Fibroblast of villous mesenchyme (primary cell): ENCODE measurements around the gene ENAH. TPM values are rescaled to one million over a fixed set of nuclear protein-coding genes. Genes with fewer than 3 reads are reported as not detected.

Experiments used
- DNase-seq: peaks from one replicate; pipeline ENCODE4 v3.0.0-alpha.2; 2010; ENCODE audit warnings: low read depth
- H3K4me3 ChIP-seq: 2 replicates; pipeline ENCODE4 v1.5.1; 2011; ENCODE audit warnings: low read depth, mild to moderate bottlenecking, low read length
- total RNA-seq: library from RNA; depleted of rRNA; stranded (reverse); fragments of >200 nt; gene quantifications from 2 replicates; pipeline ENCODE4 v1.2.3, GENCODE V29; 2012
- TF ChIP-seq, protein P1 (sequence below): IDR thresholded peaks from 2 replicates; pipeline ENCODE4 v1.5.1; 2012; ENCODE audit warnings: low read depth, mild to moderate bottlenecking, low read length; ENCODE audit not compliant: insufficient read depth

Gene ENAH
- total RNA-seq, 1 donor, result 135 TPM

DNA sequence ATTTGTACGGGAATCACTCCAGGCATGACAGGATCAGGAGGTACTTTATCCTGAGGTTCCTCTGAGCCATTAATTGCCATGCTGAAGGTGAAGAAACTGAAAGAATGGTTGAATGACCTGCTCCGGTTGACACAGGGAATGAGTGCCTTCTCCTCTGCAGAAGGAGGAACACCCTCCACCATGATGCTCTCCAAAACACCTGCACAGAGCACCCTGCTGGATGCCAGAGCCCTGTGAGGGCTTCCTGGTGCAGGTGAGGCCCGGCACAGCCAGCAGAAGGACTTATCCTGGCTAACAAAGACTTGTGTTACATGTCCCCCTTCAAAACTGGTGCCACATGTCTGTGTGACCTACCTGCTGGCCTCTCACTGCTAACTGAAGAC lies 210.8 kb downstream of the ENAH start:
- TF ChIP-seq, protein P1, sequence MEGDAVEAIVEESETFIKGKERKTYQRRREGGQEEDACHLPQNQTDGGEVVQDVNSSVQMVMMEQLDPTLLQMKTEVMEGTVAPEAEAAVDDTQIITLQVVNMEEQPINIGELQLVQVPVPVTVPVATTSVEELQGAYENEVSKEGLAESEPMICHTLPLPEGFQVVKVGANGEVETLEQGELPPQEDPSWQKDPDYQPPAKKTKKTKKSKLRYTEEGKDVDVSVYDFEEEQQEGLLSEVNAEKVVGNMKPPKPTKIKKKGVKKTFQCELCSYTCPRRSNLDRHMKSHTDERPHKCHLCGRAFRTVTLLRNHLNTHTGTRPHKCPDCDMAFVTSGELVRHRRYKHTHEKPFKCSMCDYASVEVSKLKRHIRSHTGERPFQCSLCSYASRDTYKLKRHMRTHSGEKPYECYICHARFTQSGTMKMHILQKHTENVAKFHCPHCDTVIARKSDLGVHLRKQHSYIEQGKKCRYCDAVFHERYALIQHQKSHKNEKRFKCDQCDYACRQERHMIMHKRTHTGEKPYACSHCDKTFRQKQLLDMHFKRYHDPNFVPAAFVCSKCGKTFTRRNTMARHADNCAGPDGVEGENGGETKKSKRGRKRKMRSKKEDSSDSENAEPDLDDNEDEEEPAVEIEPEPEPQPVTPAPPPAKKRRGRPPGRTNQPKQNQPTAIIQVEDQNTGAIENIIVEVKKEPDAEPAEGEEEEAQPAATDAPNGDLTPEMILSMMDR, result no peak
- no peak for DNase-seq
- H3K4me3 ChIP-seq, result no peak overlapping the region

DNA sequence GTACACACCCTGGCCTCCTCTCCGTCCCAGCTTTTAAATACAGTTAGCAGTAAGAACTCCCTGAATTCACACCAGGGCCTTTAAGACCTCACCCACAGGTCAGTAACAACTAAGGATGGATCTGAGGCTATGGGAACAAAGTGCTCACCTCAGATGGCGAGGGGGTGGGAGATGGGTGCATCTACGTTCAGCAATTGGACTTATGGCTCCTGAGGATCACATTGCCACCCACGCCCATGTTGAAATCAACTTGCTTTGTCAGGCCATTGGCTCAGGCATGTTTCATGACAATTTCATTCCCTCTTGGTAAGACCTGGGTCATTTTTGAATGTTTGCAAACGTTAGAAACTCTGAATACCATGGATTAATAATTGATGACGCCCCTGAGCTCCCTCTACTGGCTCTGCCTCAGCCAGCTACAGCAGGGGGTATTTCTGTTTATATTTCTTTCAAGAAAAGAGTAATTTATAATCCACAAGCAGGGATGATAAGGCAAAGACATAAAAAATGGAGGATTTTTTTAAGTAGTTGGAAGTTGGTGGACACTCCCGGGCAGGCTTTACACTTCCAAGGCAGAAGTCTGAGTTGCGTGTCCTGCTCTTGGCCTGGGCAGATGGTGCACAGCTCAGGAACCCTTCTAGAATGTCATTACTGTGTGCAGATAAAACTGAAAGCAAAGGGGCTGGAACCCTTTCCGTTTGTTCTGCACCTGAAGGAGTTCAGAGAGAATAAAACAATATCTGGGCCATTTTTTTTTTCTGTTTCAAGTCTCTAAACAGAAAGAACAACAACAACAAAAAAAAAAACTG lies 211.4 kb downstream of the ENAH start:
- no peak for DNase-seq
- H3K4me3 ChIP-seq, result no peak overlapping the region
- TF ChIP-seq, protein P1, result peak; percentile 23

DNA sequence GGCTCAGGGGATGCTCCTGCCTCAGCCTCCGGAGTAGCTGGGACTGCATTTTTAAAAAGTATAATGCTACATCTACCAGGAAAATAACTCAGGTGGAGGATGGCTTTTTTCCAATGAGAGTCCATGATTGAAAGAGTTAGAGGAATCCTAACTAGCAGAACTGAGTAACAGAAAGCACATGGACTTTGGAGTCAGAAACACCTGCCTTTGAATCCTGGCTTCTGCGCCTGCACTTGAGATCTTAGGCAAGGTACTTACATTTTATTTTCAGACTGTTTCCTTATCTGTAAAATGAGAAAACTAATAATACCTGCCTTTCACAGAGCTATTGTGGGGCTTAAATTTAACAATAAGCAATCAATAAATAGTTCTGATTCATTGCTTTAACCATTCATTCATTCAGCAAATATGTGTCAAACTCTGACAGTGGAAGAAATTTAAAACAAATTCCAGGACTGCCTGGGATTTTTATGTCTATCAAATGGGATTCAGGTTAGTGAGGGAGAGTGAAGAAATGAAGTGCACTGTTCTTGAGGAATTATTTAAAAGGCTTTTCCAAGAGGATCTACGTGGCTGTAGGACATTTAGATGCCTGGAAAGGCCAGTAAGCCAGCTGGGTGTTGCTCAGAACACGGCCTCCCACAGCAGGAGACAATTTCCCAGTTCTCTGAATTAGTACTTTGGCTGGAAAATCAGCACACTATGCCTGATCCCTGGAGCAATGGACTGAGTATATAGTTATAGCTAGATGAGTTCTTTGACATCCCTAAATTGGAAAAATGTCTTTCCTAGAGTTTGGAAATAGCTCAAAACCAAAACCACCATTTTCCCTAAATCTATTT lies 212.3 kb downstream of the ENAH start:
- no peak for DNase-seq
- H3K4me3 ChIP-seq, result no peak overlapping the region
- TF ChIP-seq, protein P1, result no peak

DNA sequence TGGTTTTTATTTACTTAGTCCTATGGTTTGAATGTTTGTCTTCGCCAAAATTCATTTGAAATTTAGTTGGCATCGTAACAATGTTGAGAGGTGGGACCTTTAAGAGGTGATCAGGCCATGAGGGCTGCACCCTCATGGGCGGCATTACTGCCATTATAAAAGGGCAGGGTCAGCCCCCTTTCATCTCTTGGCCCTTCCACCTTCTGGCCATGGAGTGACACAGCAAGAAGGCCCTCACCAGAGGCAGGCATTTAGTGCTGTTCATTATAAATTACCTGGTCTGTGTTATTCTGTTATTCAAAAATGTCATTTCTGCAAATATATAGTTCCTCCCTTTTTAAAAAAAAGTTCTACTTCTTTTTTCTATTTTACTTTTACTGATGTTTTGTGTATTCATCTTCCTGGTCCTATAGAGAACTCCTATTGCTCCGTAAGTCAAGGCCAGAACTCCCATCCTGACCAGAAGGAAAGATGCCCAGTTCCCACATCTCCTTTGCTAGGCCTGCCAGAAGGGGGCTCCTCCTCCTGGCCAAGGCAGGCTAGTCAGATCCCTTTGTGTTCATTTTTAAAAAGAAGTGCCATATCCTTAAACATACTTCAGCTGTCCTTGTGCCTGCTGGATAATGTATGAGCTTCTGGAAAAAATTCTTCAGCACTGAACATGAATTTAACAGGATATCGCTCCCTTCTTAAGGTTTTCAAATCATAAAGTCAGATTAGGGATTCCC lies 215.0 kb downstream of the ENAH start:
- H3K4me3 ChIP-seq, result no peak overlapping the region
- DNase-seq, result peak; percentile 34
- TF ChIP-seq, protein P1, result peak; percentile 67

Other genes with a start within 250 kb of the ENAH start
- gene LBR, start 225.1 kb downstream of the ENAH start, total RNA-seq, result 38.7 and 55.7 TPM in 2 replicates
- 166 and 232 TPM in 2 replicates for gene SRP9, start 124.7 kb upstream of the ENAH start, total RNA-seq
- 17.7 and 31.5 TPM in 2 replicates for gene EPHX1, start 157.0 kb upstream of the ENAH start, total RNA-seq
- 20.3 and 26.3 TPM in 2 replicates for gene TMEM63A, start 229.3 kb upstream of the ENAH start, total RNA-seq
- 0.32 TPM in 1 of 2 replicates, not detected in the other for gene LEFTY1, start 236.0 kb upstream of the ENAH start, total RNA-seq